Activated CD8-positive, alpha-beta T cell treated with anti-CD3 and anti-CD28 coated beads, Interleukin-2, amount 10 ng/mL, durations not matched to agents 7 days and 5 days (primary cell): ENCODE data around the gene MECP2. TPM values are rescaled to one million over a fixed set of nuclear protein-coding genes. Genes with fewer than 3 reads are reported as not detected.

Experiments used
- ATAC-seq: fragments of 150-1000 bp; cut with Tn5 transposase; one replicate; pipeline ENCODE4 v1.10.0; 2021; ENCODE audit warnings: moderate library complexity
- CTCF ChIA-PET: fragments of 350-600 bp; sonication (Branson Sonifier 250); formaldehyde crosslinking; loops from one replicate; lab custom pipeline; 2021; ENCODE audit warnings: antibody characterized with exemption; lab: Charles Lee
- POLR2A ChIA-PET: fragments of 350-600 bp; sonication (Branson Sonifier 250); formaldehyde crosslinking; loops from one replicate; lab custom pipeline; 2021; ENCODE audit warnings: antibody characterized with exemption; lab: Charles Lee
- DNase-seq: peaks from one replicate; pipeline ENCODE4 v3.0.0-alpha.2; 2020
- H3K27ac Mint-ChIP-seq: one replicate; pipeline ENCODE4 v1.8.0; 2021; ENCODE audit warnings: mild to moderate bottlenecking, mixed read lengths
- H3K27me3 Mint-ChIP-seq: one replicate; pipeline ENCODE4 v1.8.0; 2021; ENCODE audit warnings: low read depth, mixed read lengths
- H3K36me3 Mint-ChIP-seq: one replicate; pipeline ENCODE4 v1.8.0; 2021; ENCODE audit warnings: low read depth, mixed read lengths
- H3K4me1 Mint-ChIP-seq: one replicate; pipeline ENCODE4 v1.8.0; 2021; ENCODE audit warnings: low read depth, mixed read lengths
- H3K4me3 Mint-ChIP-seq: one replicate; pipeline ENCODE4 v1.8.0; 2021; ENCODE audit warnings: mild to moderate bottlenecking, mixed read lengths
- H3K9me3 Mint-ChIP-seq: one replicate; pipeline ENCODE4 v1.8.0; 2022; ENCODE audit warnings: mixed read lengths; ENCODE audit not compliant: insufficient read depth
- total RNA-seq, 2 experiments: library from RNA; stranded (reverse); gene quantifications; one replicate each; pipeline ENCODE4 v1.2.3, GENCODE V29; 2021

Gene MECP2
- total RNA-seq, 2 experiments from 2014 or later: 65.4 to 65.5 TPM

- ATAC-seq: no peak
- no peaks in the 10 kb centered on the region for H3K9me3 Mint-ChIP-seq
- H3K27ac Mint-ChIP-seq: no peak overlapping the region
- DNase-seq: no peak
- H3K4me1 Mint-ChIP-seq: peaks cover 22% of the 10 kb centered on the region
- ChIA-PET CTCF (no interaction called here), POLR2A (no interaction called here)
- H3K27me3 Mint-ChIP-seq: no peaks in the 10 kb centered on the region
- H3K36me3 Mint-ChIP-seq: peaks cover 38% of the 10 kb centered on the region
- no peak overlapping the region for H3K4me3 Mint-ChIP-seq
Observed at GRCh38 chrX:154044091-154044490, 53.4 kb downstream of the MECP2 start.

GRCh38 chrX:154043003-154043763 is 54.3 kb downstream of the MECP2 start:
- ATAC-seq: no peak
- POLR2A ChIA-PET: no interaction called here
- DNase-seq: no peak
- Mint-ChIP-seq H3K27ac (no peak overlapping the region), H3K36me3 (peaks cover 32% of the 10 kb centered on the region), H3K4me3 (no peak overlapping the region), H3K9me3 (no peaks in the 10 kb centered on the region), H3K4me1 (peaks cover 22% of the 10 kb centered on the region), H3K27me3 (no peaks in the 10 kb centered on the region)
- CTCF ChIA-PET: no interaction called here

- Mint-ChIP-seq H3K9me3 (no peaks in the 10 kb centered on the region), H3K4me1 (peaks cover 24% of the 10 kb centered on the region), H3K36me3 (peaks cover 17% of the 10 kb centered on the region), H3K4me3 (no peak overlapping the region), H3K27ac (no peak overlapping the region), H3K27me3 (no peaks in the 10 kb centered on the region)
- ATAC-seq (no peak), DNase-seq (no peak)
- POLR2A ChIA-PET: no interaction called here
- CTCF ChIA-PET: interaction anchor here (1.2 to 1.5 kb wide), 4 partner anchors 12 to 26 kb away, joined by 3 to 4 read pairs (median 3); no protein-coding TSS in a partner anchor
Observed at GRCh38 chrX:154040863-154041262, 56.7 kb downstream of the MECP2 start.

- Mint-ChIP-seq H3K27me3 (no peaks in the 10 kb centered on the region), H3K36me3 (peaks cover 14% of the 10 kb centered on the region), H3K27ac (peak overlapping the region; percentile 51), H3K9me3 (no peaks in the 10 kb centered on the region), H3K4me3 (no peak overlapping the region), H3K4me1 (peaks cover 24% of the 10 kb centered on the region)
- DNase-seq (no peak), ATAC-seq (no peak)
- POLR2A ChIA-PET: interaction anchor here (0.6 kb wide), 1 partner anchor 28 kb away, joined by 3 read pairs; no protein-coding TSS in a partner anchor
- CTCF ChIA-PET: interaction anchor here (0.7 to 1.3 kb wide), 4 partner anchors 13 to 28 kb away, joined by 3 read pairs; no protein-coding TSS in a partner anchor
Observed at GRCh38 chrX:154040307-154040756, 57.2 kb downstream of the MECP2 start.

GRCh38 chrX:154039577-154039976 is 57.9 kb downstream of the MECP2 start:
- CTCF ChIA-PET: interaction anchor here (1.1 kb wide), 1 partner anchor 27 kb away, joined by 3 read pairs; no protein-coding TSS in a partner anchor
- DNase-seq (no peak), ATAC-seq (no peak)
- Mint-ChIP-seq H3K9me3 (no peaks in the 10 kb centered on the region), H3K36me3 (peaks cover 10% of the 10 kb centered on the region), H3K27me3 (no peaks in the 10 kb centered on the region), H3K4me1 (peaks cover 24% of the 10 kb centered on the region), H3K4me3 (no peak overlapping the region), H3K27ac (no peak overlapping the region)
- POLR2A ChIA-PET: interaction anchor here (0.6 kb wide), 1 partner anchor 27 kb away, joined by 3 read pairs; no protein-coding TSS in a partner anchor

GRCh38 chrX:154038656-154039055 is 58.9 kb downstream of the MECP2 start:
- no peak overlapping the region for H3K27ac Mint-ChIP-seq

GRCh38 chrX:154037754-154038153 is 59.8 kb downstream of the MECP2 start:
- peaks cover 9% of the 10 kb centered on the region for H3K36me3 Mint-ChIP-seq
- no peaks in the 10 kb centered on the region for H3K9me3 Mint-ChIP-seq
- CTCF ChIA-PET: interaction anchor here (0.8 kb wide), 1 partner anchor 24 kb away, joined by 3 read pairs; no protein-coding TSS in a partner anchor
- DNase-seq: no peak
- H3K4me3 Mint-ChIP-seq: no peak overlapping the region
- no peak overlapping the region for H3K27ac Mint-ChIP-seq
- no peaks in the 10 kb centered on the region for H3K27me3 Mint-ChIP-seq
- peaks cover 21% of the 10 kb centered on the region for H3K4me1 Mint-ChIP-seq
- no peak for ATAC-seq
- POLR2A ChIA-PET: no interaction called here

More at GRCh38 chrX:154038656-154039055, 58.9 kb downstream of the MECP2 start:
- DNase-seq (no peak), ATAC-seq (no peak)
- no peak overlapping the region for H3K4me3 Mint-ChIP-seq
- ChIA-PET POLR2A (no interaction called here), CTCF (no interaction called here)
- H3K27me3 Mint-ChIP-seq: no peaks in the 10 kb centered on the region
- H3K36me3 Mint-ChIP-seq: peaks cover 9% of the 10 kb centered on the region
- H3K4me1 Mint-ChIP-seq: peaks cover 24% of the 10 kb centered on the region
- H3K9me3 Mint-ChIP-seq: no peaks in the 10 kb centered on the region

GRCh38 chrX:154036513-154036912 is 61.0 kb downstream of the MECP2 start:
- no peaks in the 10 kb centered on the region for H3K27me3 Mint-ChIP-seq
- DNase-seq (no peak), ATAC-seq (no peak)
- ChIA-PET CTCF (interaction anchor here (1.2 to 1.5 kb wide), 3 partner anchors 16 to 35 kb away, joined by 3 to 5 read pairs (median 4); no protein-coding TSS in a partner anchor), POLR2A (no interaction called here)
- H3K27ac Mint-ChIP-seq: no peak overlapping the region
- H3K4me3 Mint-ChIP-seq: no peak overlapping the region
- peaks cover 15% of the 10 kb centered on the region for H3K36me3 Mint-ChIP-seq
- H3K4me1 Mint-ChIP-seq: peaks cover 21% of the 10 kb centered on the region
- no peaks in the 10 kb centered on the region for H3K9me3 Mint-ChIP-seq

- no peaks in the 10 kb centered on the region for H3K9me3 Mint-ChIP-seq
- H3K36me3 Mint-ChIP-seq: peaks cover 14% of the 10 kb centered on the region
- POLR2A ChIA-PET: no interaction called here
- no peak for ATAC-seq
- no peak overlapping the region for H3K27ac Mint-ChIP-seq
- H3K4me3 Mint-ChIP-seq: no peak overlapping the region
- peaks cover 9% of the 10 kb centered on the region for H3K4me1 Mint-ChIP-seq
- CTCF ChIA-PET: no interaction called here
- no peaks in the 10 kb centered on the region for H3K27me3 Mint-ChIP-seq
- no peak for DNase-seq
Observed at GRCh38 chrX:154033848-154034247, 63.7 kb downstream of the MECP2 start.

GRCh38 chrX:154032653-154033052 is 64.9 kb downstream of the MECP2 start:
- peaks cover 21% of the 10 kb centered on the region for H3K36me3 Mint-ChIP-seq
- POLR2A ChIA-PET: no interaction called here
- DNase-seq (no peak), ATAC-seq (no peak)
- no peaks in the 10 kb centered on the region for H3K27me3 Mint-ChIP-seq
- no peak overlapping the region for H3K4me3 Mint-ChIP-seq
- no peaks in the 10 kb centered on the region for H3K9me3 Mint-ChIP-seq
- peaks cover 13% of the 10 kb centered on the region for H3K4me1 Mint-ChIP-seq
- no peak overlapping the region for H3K27ac Mint-ChIP-seq
- CTCF ChIA-PET: no interaction called here

- H3K4me3 Mint-ChIP-seq: no peak overlapping the region
- no peaks in the 10 kb centered on the region for H3K9me3 Mint-ChIP-seq
- H3K27ac Mint-ChIP-seq: no peak overlapping the region
- no peak for ATAC-seq
- peaks cover 24% of the 10 kb centered on the region for H3K36me3 Mint-ChIP-seq
- ChIA-PET POLR2A (no interaction called here), CTCF (no interaction called here)
- H3K4me1 Mint-ChIP-seq: peaks cover 13% of the 10 kb centered on the region
- DNase-seq: no peak
- no peaks in the 10 kb centered on the region for H3K27me3 Mint-ChIP-seq
Observed at GRCh38 chrX:154032160-154032559, 65.4 kb downstream of the MECP2 start.

GRCh38 chrX:154030715-154031305 is 66.7 kb downstream of the MECP2 start:
- H3K36me3 Mint-ChIP-seq: peaks cover 23% of the 10 kb centered on the region
- H3K9me3 Mint-ChIP-seq: no peaks in the 10 kb centered on the region
- no peak overlapping the region for H3K4me3 Mint-ChIP-seq
- no peak for DNase-seq
- no peaks in the 10 kb centered on the region for H3K27me3 Mint-ChIP-seq
- ChIA-PET CTCF (no interaction called here), POLR2A (no interaction called here)
- ATAC-seq: no peak
- H3K4me1 Mint-ChIP-seq: peaks cover 5% of the 10 kb centered on the region
- H3K27ac Mint-ChIP-seq: no peak overlapping the region
